GM12865 (cell line): ENCODE measurements around the gene ECPAS.

Experiments used
- DNase-seq: peaks from one replicate; pipeline ENCODE4 v3.0.0; 2010; ENCODE audit warnings: low read depth
- H3K4me3 ChIP-seq: 2 replicates; pipeline ENCODE4 v1.5.1; 2011; ENCODE audit warnings: mild to moderate bottlenecking, low read depth, low read length, control low read depth
- CTCF ChIP-seq: IDR thresholded peaks from 2 replicates; pipeline ENCODE4 v1.5.1; 2011; ENCODE audit warnings: low read length, control low read depth, low read depth, inconsistent platforms; ENCODE audit not compliant: insufficient read depth; ENCODE audit errors: missing control alignments

ECPAS gene

GRCh38 chr9:111440226-111440625 is 44.0 kb downstream of the ECPAS start:
- no peak overlapping the region for H3K4me3 ChIP-seq
- no peak for TF ChIP-seq CTCF
- no peak for DNase-seq

GRCh38 chr9:111438541-111439235 is 45.5 kb downstream of the ECPAS start:
- no peak overlapping the region for H3K4me3 ChIP-seq
- TF ChIP-seq CTCF: no peak
- no peak for DNase-seq

GRCh38 chr9:111436571-111436970 is 47.6 kb downstream of the ECPAS start:
- no peak for TF ChIP-seq CTCF
- DNase-seq: no peak
- no peak overlapping the region for H3K4me3 ChIP-seq

GRCh38 chr9:111433082-111433481 is 51.1 kb downstream of the ECPAS start:
- TF ChIP-seq CTCF: no peak
- no peak for DNase-seq
- no peak overlapping the region for H3K4me3 ChIP-seq

GRCh38 chr9:111431684-111432083 is 52.5 kb downstream of the ECPAS start:
- DNase-seq: no peak
- H3K4me3 ChIP-seq: no peak overlapping the region
- TF ChIP-seq CTCF: no peak

GRCh38 chr9:111429175-111429574 is 55.0 kb downstream of the ECPAS start:
- H3K4me3 ChIP-seq: no peak overlapping the region
- DNase-seq: no peak
- no peak for TF ChIP-seq CTCF

- DNase-seq: peak; percentile 10
- no peak for TF ChIP-seq CTCF
- H3K4me3 ChIP-seq: no peak overlapping the region
Observed at GRCh38 chr9:111427186-111427585, 57.0 kb downstream of the ECPAS start.
